Caki2 (cell line): ENCODE data around the gene PROM1. TPM values are rescaled to one million over a fixed set of nuclear protein-coding genes. Genes with fewer than 3 reads are reported as not detected.

ENCODE experiments used
- DNase-seq: peaks from one replicate; pipeline ENCODE4 v3.0.0-alpha.2; 2015; ENCODE audit warnings: low read depth
- in situ Hi-C: cut with HindIII; loops from 2 replicates; pipeline ENCODE4 v1.10.0; 2016; ENCODE audit warnings: low sequenced_read_pairs, low pct_unique_long_range_greater_than_20kb, mixed read lengths
- total RNA-seq: library from RNA; depleted of rRNA; stranded (reverse); fragments of >200 nt; shearing (Covaris generic); gene quantifications from 2 replicates; pipeline ENCODE4 v1.2.3, GENCODE V29; 2014; ENCODE audit warnings: low replicate concordance

The PROM1 gene
- total RNA-seq, 1 experiment from 2014 or later = 0.17 TPM

DNA sequence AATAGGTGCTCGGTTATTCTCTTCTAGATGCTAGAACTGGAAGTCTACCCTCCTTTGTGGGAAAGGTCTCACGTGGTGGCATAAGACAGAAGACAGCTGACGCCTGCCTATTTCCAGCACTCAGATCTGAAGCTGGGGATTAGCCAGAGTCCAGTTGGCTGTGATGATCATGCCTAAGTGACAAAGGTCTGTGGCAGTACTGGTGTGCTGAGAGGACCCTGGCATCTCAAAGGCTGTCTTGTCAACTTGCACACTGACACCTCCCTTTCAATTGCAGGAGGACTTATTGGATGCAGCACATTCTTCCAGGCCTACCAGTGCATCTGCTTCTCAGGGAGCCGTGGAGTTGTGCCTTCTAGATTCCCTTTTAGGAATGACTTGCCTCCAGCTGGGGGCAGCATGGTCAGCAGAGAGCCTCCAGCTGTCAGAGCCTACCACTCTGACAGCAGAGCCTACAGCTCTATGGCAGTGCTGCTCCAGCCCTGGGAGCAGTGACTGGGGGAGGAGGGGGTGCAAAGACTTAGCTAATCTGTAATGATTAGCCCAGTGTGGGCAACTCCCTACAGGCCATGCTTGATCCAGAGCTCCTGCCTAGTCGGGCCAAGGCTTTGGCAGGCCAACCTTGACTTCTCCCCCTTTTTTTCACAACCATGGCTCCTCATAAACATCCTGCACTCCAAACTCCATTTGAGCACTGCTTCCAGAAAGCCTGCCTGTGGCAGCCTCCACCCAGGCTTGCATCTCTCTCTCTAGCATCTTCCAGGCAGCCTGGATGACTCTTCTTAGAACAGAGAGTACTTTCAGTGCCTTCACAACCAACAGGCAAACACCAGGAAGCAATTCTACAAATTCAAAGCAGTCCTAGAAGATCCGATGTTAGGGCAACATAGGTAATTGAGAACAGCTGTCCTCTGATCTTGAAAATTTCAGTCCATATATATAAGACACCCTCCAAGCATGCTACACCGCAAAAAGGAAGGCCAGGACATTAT lies 107.1 kb downstream of the PROM1 start:
- in situ Hi-C loops = no loop called here
- DNase-seq = no peak

DNA sequence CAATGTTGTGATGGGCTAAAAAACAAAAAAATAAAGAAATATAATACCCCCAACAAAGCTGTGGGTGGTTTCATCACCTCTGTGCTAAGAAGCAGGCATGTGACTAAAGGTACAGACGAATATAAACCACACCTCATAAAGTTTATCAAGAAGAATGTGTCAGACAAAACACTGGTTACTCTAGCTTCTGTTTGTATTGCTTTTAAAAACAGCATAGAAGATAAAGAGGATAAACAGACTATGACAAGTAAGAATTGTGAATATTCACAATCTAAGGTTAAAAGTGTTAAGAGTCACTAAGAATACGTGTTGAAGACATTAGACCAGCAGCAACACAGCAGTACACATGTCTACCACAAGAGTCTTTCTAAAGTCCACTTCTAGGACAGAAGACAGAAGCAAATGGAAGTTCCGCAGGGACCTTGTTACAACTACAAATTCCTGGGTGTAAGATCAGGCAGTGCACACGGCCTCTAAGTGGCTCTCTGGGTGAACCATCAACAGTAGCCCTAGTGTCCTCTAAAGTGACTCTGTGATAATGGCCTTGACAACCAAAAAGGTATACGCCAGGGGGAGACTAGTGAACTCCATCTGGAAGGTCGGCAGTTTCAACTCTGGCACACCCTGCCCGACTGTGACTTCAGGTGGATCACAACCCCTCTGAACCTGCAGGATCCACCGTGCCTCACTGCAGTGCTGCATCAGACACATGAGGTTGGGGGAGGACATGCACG lies 112.6 kb downstream of the PROM1 start:
- no peak for DNase-seq
- in situ Hi-C loops = no loop called here

DNA sequence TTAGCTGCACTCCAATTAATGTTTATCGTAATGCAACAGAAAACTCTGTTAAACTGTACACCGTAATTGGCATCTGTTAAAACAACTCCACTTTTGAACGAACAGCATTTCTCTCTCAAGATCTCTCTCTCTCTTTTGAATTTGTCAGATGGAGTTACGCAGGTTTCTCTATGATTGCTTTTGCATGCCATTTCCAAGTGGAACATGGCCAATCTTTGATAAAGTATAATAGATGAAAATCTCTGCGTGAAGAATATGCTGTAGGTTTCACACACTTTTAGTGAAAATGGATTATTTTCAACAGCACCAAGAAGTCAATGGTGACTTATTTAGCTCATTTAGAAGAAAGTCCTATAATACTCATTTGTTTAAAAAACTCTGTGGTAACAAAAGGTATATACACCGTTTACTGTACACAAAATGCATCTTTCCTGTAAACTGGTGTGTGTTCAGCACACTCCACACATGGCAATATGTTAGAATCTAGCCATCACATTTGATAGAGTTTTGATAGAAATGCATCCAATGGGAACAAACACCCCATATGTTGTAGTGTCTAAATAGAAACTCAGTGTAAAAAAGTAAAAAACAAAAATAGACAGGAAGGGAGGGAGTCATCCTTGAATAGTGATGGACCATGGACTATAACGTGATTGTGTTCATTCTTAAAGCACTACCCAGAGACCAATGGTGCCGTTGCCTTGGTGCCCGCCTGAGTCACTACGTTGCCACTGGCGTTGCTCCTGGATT lies 115.1 kb downstream of the PROM1 start:
- DNase-seq = no peak
- in situ Hi-C loops = no loop called here

- DNase-seq = no peak
- in situ Hi-C loops = no loop called here
Measured at GRCh38 chr4:15965325-15965724, 118.5 kb downstream of the PROM1 start.

- in situ Hi-C loops = no loop called here
Measured at GRCh38 chr4:15964159-15964558, 119.7 kb downstream of the PROM1 start.

DNA sequence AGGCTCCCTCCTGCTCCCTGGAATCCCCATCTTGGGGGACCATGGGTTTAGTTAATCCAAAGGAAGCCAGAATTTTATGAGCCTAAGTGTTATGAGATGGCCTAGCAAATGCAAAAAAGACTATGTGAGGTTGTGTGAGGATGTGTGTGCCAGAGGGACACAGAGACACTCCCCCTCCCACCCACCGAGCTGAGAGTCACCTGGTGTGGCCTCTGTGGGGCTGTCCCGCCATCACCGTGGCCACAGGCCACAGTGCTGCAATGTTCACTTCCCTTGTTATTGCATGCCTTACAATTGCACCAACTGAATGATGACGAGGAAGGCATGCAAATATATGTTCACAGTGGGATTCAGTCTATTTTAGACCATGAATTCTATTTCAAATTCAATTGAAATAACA lies 120.2 kb downstream of the PROM1 start:
- no peak for DNase-seq
- in situ Hi-C loops = no loop called here

More at GRCh38 chr4:15964159-15964558, 119.7 kb downstream of the PROM1 start:
- no peak for DNase-seq

DNA sequence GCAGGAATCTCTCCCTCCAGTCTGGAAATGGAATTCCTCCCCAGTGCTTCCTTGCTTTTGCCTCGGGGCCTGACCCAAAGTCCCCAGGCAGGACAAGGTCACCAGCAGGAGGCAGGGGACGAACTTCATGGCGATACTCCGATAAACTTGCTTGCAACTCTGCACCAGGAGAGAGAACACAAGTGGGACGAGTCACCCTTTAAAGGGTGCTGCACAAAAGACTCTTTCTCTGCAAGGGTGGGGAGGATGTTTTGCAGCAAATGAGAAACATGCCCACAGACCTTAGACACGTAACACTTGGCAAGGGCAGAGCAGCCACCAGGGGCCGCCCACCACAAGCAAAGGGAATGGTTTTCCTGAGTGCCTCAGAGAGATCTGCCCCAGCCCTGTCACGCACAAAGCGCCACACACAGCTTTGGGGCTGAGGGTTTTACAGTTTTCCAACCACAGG lies 120.8 kb downstream of the PROM1 start, which contains the start of gene FGFBP2:
Gene FGFBP2 (minus strand): TSS at position 175 of the 451 bp plus-strand sequence. CDS start 46 bp downstream, at position 129.
- DNase-seq = peak; percentile 33
- in situ Hi-C loops = no loop called here

DNA sequence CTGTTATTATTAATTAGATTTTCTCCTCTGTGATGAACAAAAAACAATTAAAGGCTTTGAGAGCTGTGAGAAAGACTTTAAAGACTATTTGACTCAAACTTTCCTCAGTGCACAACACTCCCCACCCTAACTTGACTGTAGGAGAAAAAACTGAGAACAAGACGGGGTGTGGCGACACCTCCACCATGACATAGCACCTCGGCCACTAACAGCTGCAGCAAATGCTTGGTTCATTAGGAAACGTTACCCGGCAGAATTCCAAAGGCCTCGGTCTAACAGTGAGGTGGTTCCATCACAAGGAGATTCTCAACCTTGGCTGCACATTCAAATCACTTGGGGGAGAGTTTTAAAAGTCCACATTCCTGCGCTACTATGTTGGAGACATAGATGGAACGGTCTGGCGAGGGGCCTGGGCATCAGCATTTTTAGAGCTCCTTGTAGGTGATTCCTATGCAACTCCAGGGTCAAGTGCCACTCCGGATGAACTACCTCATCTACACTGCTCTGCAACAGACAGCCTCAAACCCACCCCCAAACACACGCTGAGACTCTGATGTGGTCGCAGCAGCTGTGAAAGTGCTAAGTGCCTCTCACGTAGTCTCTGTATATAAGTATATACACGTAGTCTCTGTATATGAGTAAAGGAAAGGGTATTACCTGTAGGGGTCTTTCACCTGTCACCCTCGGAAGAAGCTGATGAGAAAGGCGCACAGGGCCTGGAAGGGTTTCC lies 121.9 kb downstream of the PROM1 start:
- no peak for DNase-seq
- in situ Hi-C loops = no loop called here

GRCh38 chr4:15958562-15958961 lies 125.3 kb downstream of the PROM1 start:
- no peak for DNase-seq
- in situ Hi-C loops = no loop called here

DNA sequence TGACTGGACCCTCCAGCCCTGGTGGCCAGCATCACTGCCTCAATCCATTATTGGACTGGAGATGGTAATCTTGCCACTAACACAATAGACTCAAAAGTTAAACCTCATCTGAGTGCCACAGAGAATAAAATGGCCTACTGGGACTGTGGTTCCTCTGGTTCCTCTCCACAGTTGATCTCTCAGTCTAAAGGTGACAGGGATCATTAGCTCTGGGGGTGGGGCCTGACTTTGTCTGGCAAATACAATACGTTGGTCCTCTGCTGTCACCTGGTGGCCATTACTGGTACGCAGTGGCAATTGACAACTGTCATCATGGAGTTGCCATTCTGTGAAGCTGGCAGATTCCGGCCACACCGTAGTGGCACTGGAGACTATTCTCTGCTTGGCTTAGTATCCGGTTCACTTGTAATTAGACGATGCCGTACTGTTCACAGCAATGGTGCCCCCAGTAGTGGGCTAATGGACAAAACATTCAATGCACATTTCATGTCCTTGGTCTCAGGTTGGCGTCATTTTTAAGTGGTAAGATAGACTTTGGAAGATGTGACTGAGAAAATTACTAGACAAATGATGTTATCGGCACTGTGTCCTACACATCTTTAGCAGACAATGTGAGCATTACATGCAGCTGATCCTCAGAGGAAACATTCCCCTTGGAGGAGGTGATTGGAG lies 127.5 kb downstream of the PROM1 start:
- DNase-seq = peak; percentile 64
- in situ Hi-C loops = no loop called here

GRCh38 chr4:15955670-15956069 lies 128.2 kb downstream of the PROM1 start:
- DNase-seq = peak; percentile 8
- in situ Hi-C loops = no loop called here

DNA sequence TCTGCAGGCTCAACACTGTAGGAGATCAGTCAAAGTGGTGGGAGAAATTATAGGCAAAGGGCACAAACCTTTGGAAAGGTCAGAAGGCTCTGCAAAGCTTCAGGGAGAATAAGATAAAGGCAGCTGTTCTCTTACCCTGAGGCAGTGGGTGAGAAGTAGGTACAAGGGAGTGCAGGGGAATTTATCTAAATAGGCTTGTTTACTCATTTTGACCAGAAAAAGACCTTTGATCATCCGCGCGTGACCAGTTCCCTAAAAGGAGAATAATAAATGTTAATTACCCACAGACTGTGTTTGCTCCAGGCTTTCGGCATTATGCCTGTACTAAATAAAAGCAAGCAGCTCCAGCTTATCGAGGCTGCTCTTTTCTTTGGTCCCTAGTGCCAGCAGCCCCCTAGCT lies 130.2 kb downstream of the PROM1 start:
- in situ Hi-C loops = no loop called here
- DNase-seq = no peak

DNA sequence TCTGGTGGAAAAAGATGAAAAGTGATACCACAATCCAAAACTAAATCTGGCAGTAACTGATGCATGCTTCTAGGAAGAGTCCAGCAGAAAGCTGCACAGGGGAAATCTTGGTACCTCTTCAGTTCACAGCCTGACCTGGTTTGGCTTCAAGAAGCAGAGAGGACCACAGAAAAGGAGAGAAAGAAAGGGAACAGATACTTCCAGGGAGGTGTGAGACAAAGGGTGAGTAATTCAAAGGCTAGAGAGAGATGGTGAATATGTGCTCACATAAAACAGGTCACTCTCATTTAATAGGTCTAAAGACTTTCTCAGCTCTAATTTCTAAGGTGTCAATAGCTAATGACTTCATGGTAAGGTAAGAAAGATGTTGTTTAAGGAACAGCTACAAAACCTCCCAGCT lies 132.0 kb downstream of the PROM1 start:
- DNase-seq = no peak
- in situ Hi-C loops = no loop called here

DNA sequence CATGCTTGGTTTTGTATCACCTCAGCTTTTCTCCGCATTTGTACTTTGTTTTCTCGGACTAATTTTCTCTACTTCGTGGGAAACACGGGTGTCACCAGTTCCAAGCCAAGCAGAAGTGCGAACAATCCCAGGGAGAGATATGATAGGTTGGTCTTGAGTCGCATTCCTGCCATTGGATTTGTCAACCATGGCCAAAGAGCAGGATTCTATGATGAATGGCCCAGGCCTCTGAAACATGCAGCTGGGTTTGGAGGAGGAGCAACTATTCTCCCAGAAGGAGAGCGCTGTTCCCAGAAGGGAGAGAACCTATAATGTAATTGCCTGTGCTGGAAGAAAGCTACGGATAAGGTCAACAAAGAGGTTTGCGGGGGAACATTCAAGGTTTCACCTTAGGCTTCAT lies 135.0 kb downstream of the PROM1 start:
- in situ Hi-C loops = no loop called here
- no peak for DNase-seq

DNA sequence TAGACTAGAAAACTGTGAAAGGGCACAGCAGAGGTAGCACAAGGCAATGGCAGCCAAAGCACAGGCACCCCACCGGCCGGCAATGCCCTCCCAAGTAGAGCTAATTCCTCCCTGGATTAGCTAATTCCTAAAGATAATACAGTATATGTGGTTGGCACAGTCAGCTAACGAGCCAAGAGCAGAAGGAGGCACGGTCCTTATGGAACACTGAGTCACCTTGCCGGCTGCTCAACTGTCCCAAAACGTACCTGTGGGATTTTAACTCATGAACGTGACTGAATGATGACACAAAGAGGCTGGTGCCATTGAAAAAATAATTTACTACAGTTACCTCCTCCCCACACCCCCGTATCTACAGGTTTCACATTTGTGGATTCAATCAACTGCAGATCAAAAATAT lies 136.1 kb downstream of the PROM1 start:
- in situ Hi-C loops = no loop called here
- DNase-seq = no peak

GRCh38 chr4:15945516-15945915 lies 138.3 kb downstream of the PROM1 start:
- in situ Hi-C loops = no loop called here
- no peak for DNase-seq

GRCh38 chr4:15944895-15945294 lies 138.9 kb downstream of the PROM1 start:
- no peak for DNase-seq
- in situ Hi-C loops = no loop called here
